CMK (cell line): ENCODE data around the gene PTPDC1.

ENCODE experiments used
- DNase-seq: peaks from one replicate; pipeline ENCODE4 v3.0.0-alpha.2; 2010; ENCODE audit warnings: low read depth

The PTPDC1 gene

GRCh38 chr9:94084314-94084713 lies at the start of gene PTPDC1:
Gene PTPDC1, plus strand, starts transcription at chr9:94084464. Its CDS starts 67 bp downstream, at chr9:94084531.
- DNase-seq, result no peak

GRCh38 chr9:94034511-94034910 lies 49.8 kb upstream of the PTPDC1 start:
- DNase-seq, result no peak

- no peak for DNase-seq
These were observed 44.5 kb upstream of the PTPDC1 start for GRCh38 chr9:94039786-94040185.

GRCh38 chr9:94042516-94043360 lies 41.5 kb upstream of the PTPDC1 start:
- DNase-seq, result no peak

- no peak for DNase-seq
These were observed 29.5 kb upstream of the PTPDC1 start for GRCh38 chr9:94054716-94055115.

GRCh38 chr9:94056442-94056974 lies 27.8 kb upstream of the PTPDC1 start:
- no peak for DNase-seq

- no peak for DNase-seq
These were observed 26.3 kb upstream of the PTPDC1 start for GRCh38 chr9:94057918-94058317.

- DNase-seq, result no peak
These were observed 22.4 kb upstream of the PTPDC1 start for GRCh38 chr9:94061864-94062263.

- peak; percentile 26 for DNase-seq
These were observed 18.7 kb upstream of the PTPDC1 start for GRCh38 chr9:94065535-94065961.

GRCh38 chr9:94068257-94068656 lies 16.0 kb upstream of the PTPDC1 start:
- peak; percentile 29 for DNase-seq

- no peak for DNase-seq
These were observed 7.7 kb upstream of the PTPDC1 start for GRCh38 chr9:94076557-94076956.

- no peak for DNase-seq
These were observed 6.2 kb upstream of the PTPDC1 start for GRCh38 chr9:94078086-94078485.

- DNase-seq, result no peak
These were observed 5.0 kb upstream of the PTPDC1 start for GRCh38 chr9:94079236-94079635.

GRCh38 chr9:94080249-94080648 lies 4.0 kb upstream of the PTPDC1 start:
- no peak for DNase-seq

- no peak for DNase-seq
These were observed 2.8 kb upstream of the PTPDC1 start for GRCh38 chr9:94081435-94081834.

- no peak for DNase-seq
These were observed 2.3 kb upstream of the PTPDC1 start for GRCh38 chr9:94081864-94082463.

- no peak for DNase-seq
These were observed 1.7 kb upstream of the PTPDC1 start for GRCh38 chr9:94082553-94082952.

- no peak for DNase-seq
These were observed 1.3 kb upstream of the PTPDC1 start for GRCh38 chr9:94082956-94083355.

GRCh38 chr9:94083384-94083783 lies 880 bp upstream of the PTPDC1 start:
- DNase-seq, result no peak

GRCh38 chr9:94085062-94085639 lies 887 bp downstream of the PTPDC1 start:
- DNase-seq, result no peak

- DNase-seq, result no peak
These were observed 2.5 kb downstream of the PTPDC1 start for GRCh38 chr9:94086486-94087345.
